Measurements from ENCODE around the gene ATP6V0C.

DNA sequence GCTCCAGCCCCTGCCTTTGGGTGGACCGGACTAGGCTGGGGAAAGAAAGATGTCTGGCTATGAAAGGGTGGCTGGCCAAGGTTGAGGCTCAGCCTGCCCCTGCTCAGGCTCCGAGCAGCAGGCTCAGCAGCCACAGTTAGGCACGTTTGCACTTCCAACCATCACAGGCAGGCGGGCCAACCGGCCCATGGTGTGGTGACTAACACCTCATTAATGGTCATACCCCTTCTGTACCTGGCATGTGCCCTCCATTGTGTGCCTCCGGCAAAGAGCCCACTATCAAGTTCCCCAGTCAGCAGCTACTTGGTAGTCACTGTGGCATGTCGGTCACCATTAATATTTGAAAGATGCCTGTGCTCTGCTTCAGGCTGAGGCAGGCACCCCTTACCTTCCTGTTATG is 32.1 kb upstream of the ATP6V0C start:
- TF ChIP-seq, protein P1, sequence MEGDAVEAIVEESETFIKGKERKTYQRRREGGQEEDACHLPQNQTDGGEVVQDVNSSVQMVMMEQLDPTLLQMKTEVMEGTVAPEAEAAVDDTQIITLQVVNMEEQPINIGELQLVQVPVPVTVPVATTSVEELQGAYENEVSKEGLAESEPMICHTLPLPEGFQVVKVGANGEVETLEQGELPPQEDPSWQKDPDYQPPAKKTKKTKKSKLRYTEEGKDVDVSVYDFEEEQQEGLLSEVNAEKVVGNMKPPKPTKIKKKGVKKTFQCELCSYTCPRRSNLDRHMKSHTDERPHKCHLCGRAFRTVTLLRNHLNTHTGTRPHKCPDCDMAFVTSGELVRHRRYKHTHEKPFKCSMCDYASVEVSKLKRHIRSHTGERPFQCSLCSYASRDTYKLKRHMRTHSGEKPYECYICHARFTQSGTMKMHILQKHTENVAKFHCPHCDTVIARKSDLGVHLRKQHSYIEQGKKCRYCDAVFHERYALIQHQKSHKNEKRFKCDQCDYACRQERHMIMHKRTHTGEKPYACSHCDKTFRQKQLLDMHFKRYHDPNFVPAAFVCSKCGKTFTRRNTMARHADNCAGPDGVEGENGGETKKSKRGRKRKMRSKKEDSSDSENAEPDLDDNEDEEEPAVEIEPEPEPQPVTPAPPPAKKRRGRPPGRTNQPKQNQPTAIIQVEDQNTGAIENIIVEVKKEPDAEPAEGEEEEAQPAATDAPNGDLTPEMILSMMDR (conservative IDR thresholded peaks at IDR 0.05): no peak
- no peak for TF ChIP-seq EZH2 (IDR thresholded peaks at IDR 0.05; ENCODE audit: low read depth)

Measured in PC-9 (cell line).